ENCODE data around the gene CSTA. TPM values are rescaled to one million over a fixed set of nuclear protein-coding genes. Genes with fewer than 3 reads are reported as not detected.

CSTA gene
- total RNA-seq, 1 donor from 2014 or later: 0.41 TPM

DNA sequence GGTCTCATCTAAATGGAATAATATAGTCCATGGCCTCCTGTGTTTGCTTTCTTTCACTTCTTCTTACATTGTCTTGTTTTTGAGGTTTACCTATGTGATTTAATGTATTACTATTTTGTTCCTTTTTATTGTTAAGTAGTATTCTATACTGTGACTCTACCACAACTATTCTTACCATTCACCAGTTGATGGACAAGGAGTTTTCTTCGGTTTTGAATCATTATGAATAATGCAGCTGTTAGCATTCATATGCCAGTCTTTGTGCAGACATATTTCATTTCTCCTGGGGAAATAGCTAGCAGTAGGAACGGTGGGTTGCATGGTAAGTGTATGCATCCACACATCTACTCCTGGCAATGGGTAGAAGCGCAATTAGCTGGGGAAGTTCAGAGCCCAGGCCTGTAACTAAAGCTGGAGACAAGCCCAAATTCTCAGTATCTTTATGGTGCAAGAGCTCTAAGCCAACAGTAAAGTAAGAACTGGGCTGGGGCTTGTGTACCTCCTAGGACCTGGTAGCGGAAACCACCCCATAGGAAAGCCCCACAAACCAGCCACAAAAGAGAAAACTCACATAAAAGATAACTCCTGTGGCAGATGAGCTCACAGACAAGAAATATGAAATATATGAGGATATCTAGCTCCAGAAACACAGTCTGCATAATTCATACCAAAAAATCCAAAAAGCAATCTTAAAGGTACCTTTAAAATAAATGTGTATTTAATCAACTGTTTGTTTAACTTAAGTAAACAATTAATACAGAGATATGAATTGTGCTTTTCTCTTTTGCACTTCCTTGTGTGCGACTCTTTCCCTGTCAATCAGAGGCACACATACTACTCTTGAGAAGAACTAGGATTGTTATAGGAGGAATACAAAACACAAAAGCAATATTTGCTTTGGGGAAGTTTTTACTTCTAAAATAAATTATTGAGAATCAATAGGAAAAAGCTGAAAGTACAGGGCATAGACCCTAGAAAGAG is 2.7 kb upstream of the CSTA start:
- Mint-ChIP-seq H3K27ac (ENCODE audit: unreplicated experiment) (no peak overlapping the region), H3K9me3 (ENCODE audit: unreplicated experiment) (peaks cover 7% of the 10 kb centered on the region), H3K4me1 (ENCODE audit: low read depth, unreplicated experiment) (no peaks in the 10 kb centered on the region), H3K4me3 (ENCODE audit: unreplicated experiment) (no peak overlapping the region), H3K27me3 (ENCODE audit: low read depth, unreplicated experiment) (peaks cover 3% of the 10 kb centered on the region), H3K36me3 (ENCODE audit: low read depth, unreplicated experiment) (no peaks in the 10 kb centered on the region)
- Histone ChIP-seq H3K27me3 (ENCODE audit: insufficient read depth, low read length) (no peaks in the 10 kb centered on the region), H3K4me3 (ENCODE audit: insufficient read depth, low read depth, low read length) (no peak overlapping the region), H2AFZ (ENCODE audit: low read depth, low read length) (no peak overlapping the region), H3K9ac (ENCODE audit: low read length) (no peak overlapping the region), H4K20me1 (ENCODE audit: insufficient read depth, low read length) (no peaks in the 10 kb centered on the region), H3K4me1 (ENCODE audit: insufficient read depth, low read length) (no peaks in the 10 kb centered on the region), H3K4me2 (ENCODE audit: low read length) (no peak overlapping the region), H3K9me3 (ENCODE audit: insufficient read depth, low read depth, low read length) (no peaks in the 10 kb centered on the region), H3K79me2 (ENCODE audit: insufficient read depth, low read length) (no peaks in the 10 kb centered on the region), H3K27ac (ENCODE audit: low read depth, low read length) (no peak overlapping the region), H3K36me3 (ENCODE audit: insufficient read depth, low read length) (no peaks in the 10 kb centered on the region)
- TF ChIP-seq, protein P1, sequence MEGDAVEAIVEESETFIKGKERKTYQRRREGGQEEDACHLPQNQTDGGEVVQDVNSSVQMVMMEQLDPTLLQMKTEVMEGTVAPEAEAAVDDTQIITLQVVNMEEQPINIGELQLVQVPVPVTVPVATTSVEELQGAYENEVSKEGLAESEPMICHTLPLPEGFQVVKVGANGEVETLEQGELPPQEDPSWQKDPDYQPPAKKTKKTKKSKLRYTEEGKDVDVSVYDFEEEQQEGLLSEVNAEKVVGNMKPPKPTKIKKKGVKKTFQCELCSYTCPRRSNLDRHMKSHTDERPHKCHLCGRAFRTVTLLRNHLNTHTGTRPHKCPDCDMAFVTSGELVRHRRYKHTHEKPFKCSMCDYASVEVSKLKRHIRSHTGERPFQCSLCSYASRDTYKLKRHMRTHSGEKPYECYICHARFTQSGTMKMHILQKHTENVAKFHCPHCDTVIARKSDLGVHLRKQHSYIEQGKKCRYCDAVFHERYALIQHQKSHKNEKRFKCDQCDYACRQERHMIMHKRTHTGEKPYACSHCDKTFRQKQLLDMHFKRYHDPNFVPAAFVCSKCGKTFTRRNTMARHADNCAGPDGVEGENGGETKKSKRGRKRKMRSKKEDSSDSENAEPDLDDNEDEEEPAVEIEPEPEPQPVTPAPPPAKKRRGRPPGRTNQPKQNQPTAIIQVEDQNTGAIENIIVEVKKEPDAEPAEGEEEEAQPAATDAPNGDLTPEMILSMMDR (IDR thresholded peaks at IDR 0.05; ENCODE audit: insufficient read depth, low read depth, low read length): no peak
- no peak for TF ChIP-seq EZH2 (IDR thresholded peaks at IDR 0.05; ENCODE audit: insufficient read depth, low read length)
- FAIRE-seq (no peak), DNase-seq (ENCODE audit: low read depth) (no peak)

DNA sequence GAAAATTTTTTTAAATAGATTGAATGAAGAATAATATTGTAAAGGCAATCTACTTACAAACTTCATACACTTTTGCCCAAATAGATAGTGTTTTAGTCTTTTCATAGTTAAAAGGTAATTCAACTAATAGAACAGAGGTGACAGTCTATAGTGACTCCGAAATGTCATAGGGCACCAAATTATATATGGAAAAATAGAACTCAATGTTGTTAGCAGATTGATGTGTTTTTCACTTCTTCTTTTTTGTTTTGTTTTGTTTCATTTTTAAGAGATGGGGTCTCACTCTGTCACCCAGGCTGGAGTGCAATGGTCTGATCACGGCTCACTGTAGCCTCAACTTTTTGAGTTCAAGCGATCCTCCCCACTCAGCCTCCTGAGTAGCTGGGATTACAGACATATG is 721 bp downstream of the CSTA start:
- H3K27me3 ChIP-seq (ENCODE audit: insufficient read depth, low read length): no peaks in the 10 kb centered on the region
- DNase-seq (ENCODE audit: low read depth): no peak
- Mint-ChIP-seq H3K27me3 (ENCODE audit: low read depth, unreplicated experiment) (peaks cover 2% of the 10 kb centered on the region), H3K36me3 (ENCODE audit: low read depth, unreplicated experiment) (no peaks in the 10 kb centered on the region), H3K9me3 (ENCODE audit: unreplicated experiment) (no peaks in the 10 kb centered on the region), H3K4me3 (ENCODE audit: unreplicated experiment) (no peak overlapping the region), H3K4me1 (ENCODE audit: low read depth, unreplicated experiment) (no peaks in the 10 kb centered on the region), H3K27ac (ENCODE audit: unreplicated experiment) (no peak overlapping the region)
- no peaks in the 10 kb centered on the region for H4K20me1 ChIP-seq (ENCODE audit: insufficient read depth, low read length)
- TF ChIP-seq EZH2 (IDR thresholded peaks at IDR 0.05; ENCODE audit: insufficient read depth, low read length): no peak
- TF ChIP-seq, protein P1 (IDR thresholded peaks at IDR 0.05; ENCODE audit: insufficient read depth, low read depth, low read length): no peak
- no peaks in the 10 kb centered on the region for H3K79me2 ChIP-seq (ENCODE audit: insufficient read depth, low read length)
- H3K9me3 ChIP-seq (ENCODE audit: insufficient read depth, low read depth, low read length): no peaks in the 10 kb centered on the region
- no peak overlapping the region for H3K4me3 ChIP-seq (ENCODE audit: insufficient read depth, low read depth, low read length)
- no peak overlapping the region for H2AFZ ChIP-seq (ENCODE audit: low read depth, low read length)
- no peaks in the 10 kb centered on the region for H3K4me1 ChIP-seq (ENCODE audit: insufficient read depth, low read length)
- H3K27ac ChIP-seq (ENCODE audit: low read depth, low read length): no peak overlapping the region
- no peaks in the 10 kb centered on the region for H3K36me3 ChIP-seq (ENCODE audit: insufficient read depth, low read length)
- no peak for FAIRE-seq
- no peak overlapping the region for H3K4me2 ChIP-seq (ENCODE audit: low read length)
- no peak overlapping the region for H3K9ac ChIP-seq (ENCODE audit: low read length)

DNA sequence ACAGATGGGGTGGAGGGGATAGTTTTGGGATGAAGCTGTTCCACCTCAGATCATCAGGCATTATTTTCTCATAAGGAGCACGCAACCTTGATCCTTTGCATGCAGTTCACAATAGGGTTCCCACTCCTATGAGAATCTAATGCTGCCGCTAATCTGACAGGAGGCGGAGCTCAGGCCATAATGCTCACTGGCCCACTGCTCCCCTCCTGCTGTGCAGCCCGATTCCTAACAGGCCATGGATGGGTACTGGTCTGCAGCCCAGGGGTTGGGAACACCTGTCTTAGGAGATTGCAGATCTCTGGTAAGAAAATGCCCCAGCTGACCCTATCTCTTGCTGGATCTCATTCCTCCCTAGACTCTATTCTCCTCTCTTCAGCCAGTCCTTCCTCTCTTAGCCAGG is 6.8 kb downstream of the CSTA start:
- H3K79me2 ChIP-seq (ENCODE audit: insufficient read depth, low read length): no peaks in the 10 kb centered on the region
- H3K4me3 ChIP-seq (ENCODE audit: insufficient read depth, low read depth, low read length): no peak overlapping the region
- no peak overlapping the region for H3K27ac ChIP-seq (ENCODE audit: low read depth, low read length)
- FAIRE-seq: no peak
- no peaks in the 10 kb centered on the region for H3K36me3 ChIP-seq (ENCODE audit: insufficient read depth, low read length)
- Mint-ChIP-seq H3K27me3 (ENCODE audit: low read depth, unreplicated experiment) (peaks cover 11% of the 10 kb centered on the region), H3K36me3 (ENCODE audit: low read depth, unreplicated experiment) (no peaks in the 10 kb centered on the region), H3K4me3 (ENCODE audit: unreplicated experiment) (no peak overlapping the region), H3K9me3 (ENCODE audit: unreplicated experiment) (no peaks in the 10 kb centered on the region), H3K4me1 (ENCODE audit: low read depth, unreplicated experiment) (no peaks in the 10 kb centered on the region), H3K27ac (ENCODE audit: unreplicated experiment) (no peak overlapping the region)
- no peaks in the 10 kb centered on the region for H3K4me1 ChIP-seq (ENCODE audit: insufficient read depth, low read length)
- no peak overlapping the region for H2AFZ ChIP-seq (ENCODE audit: low read depth, low read length)
- H3K9me3 ChIP-seq (ENCODE audit: insufficient read depth, low read depth, low read length): no peaks in the 10 kb centered on the region
- TF ChIP-seq EZH2 (IDR thresholded peaks at IDR 0.05; ENCODE audit: insufficient read depth, low read length): no peak
- TF ChIP-seq, protein P1 (IDR thresholded peaks at IDR 0.05; ENCODE audit: insufficient read depth, low read depth, low read length): no peak
- no peaks in the 10 kb centered on the region for H4K20me1 ChIP-seq (ENCODE audit: insufficient read depth, low read length)
- H3K27me3 ChIP-seq (ENCODE audit: insufficient read depth, low read length): no peaks in the 10 kb centered on the region
- DNase-seq (ENCODE audit: low read depth): no peak
- no peak overlapping the region for H3K9ac ChIP-seq (ENCODE audit: low read length)
- H3K4me2 ChIP-seq (ENCODE audit: low read length): no peak overlapping the region
